Measurements from ENCODE around the gene ST8SIA1.
"Not testable (repeated sequence)": the region's sequence is repeated elsewhere in the genome, so short reads cannot be mapped to it uniquely, and the experiment has no call there.

ST8SIA1 gene

DNA sequence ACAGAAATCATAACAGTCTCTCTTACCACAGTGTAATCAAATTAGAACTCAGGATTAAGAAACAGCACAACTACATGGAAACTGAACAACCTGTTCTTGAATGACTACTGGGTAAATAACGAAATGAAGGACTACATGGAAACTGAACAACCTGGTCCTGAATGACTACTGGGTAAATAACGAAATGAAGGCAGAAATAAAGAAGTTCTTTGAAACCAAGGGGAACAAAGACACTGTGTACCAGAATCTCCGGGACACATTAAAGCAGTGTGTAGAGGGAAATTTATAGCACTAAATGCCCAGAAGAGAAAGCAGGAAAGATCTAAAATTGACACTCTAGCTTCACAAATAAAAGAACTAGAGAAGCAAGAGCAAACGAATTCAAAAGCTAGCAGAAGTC lies 185.2 kb downstream of the ST8SIA1 start:
- DNase-seq: not testable (repeated sequence)

DNA sequence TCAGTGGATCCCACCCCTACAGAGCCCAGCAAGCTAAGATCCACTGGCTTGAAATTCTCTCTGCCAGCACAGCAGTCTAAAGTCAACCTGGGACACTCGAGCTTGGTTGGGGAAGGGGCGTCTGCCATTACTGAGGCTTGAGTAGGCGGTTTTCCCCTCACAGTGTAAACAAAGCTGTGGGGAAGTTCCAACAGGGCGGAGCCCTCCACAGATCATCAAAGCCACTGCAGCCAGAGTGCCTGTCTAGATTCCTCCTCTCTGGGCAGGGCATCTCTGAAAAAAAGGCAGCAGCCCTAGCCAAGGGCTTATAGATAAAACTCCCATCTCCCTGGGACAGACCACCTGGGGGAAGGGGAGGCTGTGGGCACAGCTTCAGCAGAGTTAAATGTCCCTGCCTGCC lies 187.8 kb downstream of the ST8SIA1 start:
- not testable (repeated sequence) for DNase-seq

All from activated naive CD4-positive, alpha-beta T cell (primary cell).